ENCODE data around the gene CDH24. TPM values are rescaled to one million over a fixed set of nuclear protein-coding genes. Genes with fewer than 3 reads are reported as not detected.

The CDH24 gene
- total RNA-seq, 1 experiment from 2014 or later, result 9.1 TPM

GRCh38 chr14:23051141-23052057, 5.9 kb downstream of the CDH24 start:
- peaks cover 19% of the 10 kb centered on the region for H3K4me1 ChIP-seq (replicated peaks)
- peaks cover 7% of the 10 kb centered on the region for H3K36me3 ChIP-seq
- H3K27me3 ChIP-seq (replicated peaks), result no peaks in the 10 kb centered on the region
- no peaks in the 10 kb centered on the region for H3K9me3 ChIP-seq (replicated peaks)
- H3K27ac ChIP-seq, result no peak overlapping the region
- no peak overlapping the region for H3K4me3 ChIP-seq
- no peak for DNase-seq (ENCODE audit: low read depth in 1 of 2, low spot score in 2 of 2)

GRCh38 chr14:23049011-23049410, 8.3 kb downstream of the CDH24 start:
- Histone ChIP-seq H3K4me3 (no peak overlapping the region), H3K4me1 (replicated peaks) (peaks cover 20% of the 10 kb centered on the region), H3K36me3 (peaks cover 7% of the 10 kb centered on the region), H3K27ac (no peak overlapping the region), H3K9me3 (replicated peaks) (no peaks in the 10 kb centered on the region), H3K27me3 (replicated peaks) (no peaks in the 10 kb centered on the region)
- no peak for DNase-seq (ENCODE audit: low read depth in 1 of 2, low spot score in 2 of 2)

GRCh38 chr14:23047751-23048693, 9.3 kb downstream of the CDH24 start:
- H3K36me3 ChIP-seq, result peaks cover 7% of the 10 kb centered on the region
- no peak for DNase-seq (ENCODE audit: low read depth in 1 of 2, low spot score in 2 of 2)
- no peak overlapping the region for H3K4me3 ChIP-seq
- H3K27ac ChIP-seq, result no peak overlapping the region
- H3K4me1 ChIP-seq (replicated peaks), result peaks cover 20% of the 10 kb centered on the region
- no peaks in the 10 kb centered on the region for H3K27me3 ChIP-seq (replicated peaks)
- no peaks in the 10 kb centered on the region for H3K9me3 ChIP-seq (replicated peaks)

DNA sequence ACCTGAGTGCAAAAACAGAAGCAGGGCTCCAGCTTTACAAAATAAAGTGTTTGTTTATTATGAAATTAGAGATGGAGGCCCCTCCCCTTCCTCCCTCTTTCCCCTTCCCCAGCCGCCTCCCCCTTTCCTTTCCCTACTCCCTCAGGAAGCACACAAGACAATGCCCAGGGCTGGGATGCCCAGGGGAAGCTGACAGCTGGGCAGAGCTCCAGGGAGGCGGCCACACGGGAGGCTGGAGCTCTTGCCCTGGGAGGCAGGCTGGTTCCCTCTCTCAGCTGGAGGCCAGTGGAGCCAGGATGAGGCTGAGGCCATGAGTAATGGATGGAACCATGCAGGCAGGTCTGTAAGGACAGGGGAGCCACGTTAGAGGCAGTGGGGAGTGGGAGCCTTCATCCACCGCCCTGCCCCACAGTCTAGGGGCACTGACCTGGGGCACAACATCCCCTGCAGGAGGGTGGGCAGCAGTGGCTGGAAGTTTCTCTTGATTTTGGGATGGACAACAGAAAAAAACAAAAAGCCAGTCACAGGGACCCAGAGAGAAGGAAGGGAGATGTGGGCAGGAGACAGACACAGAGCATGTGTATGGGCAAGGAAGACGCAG, 10.2 kb downstream of the CDH24 start:
- no peaks in the 10 kb centered on the region for H3K9me3 ChIP-seq (replicated peaks)
- H3K27ac ChIP-seq, result no peak overlapping the region
- peaks cover 7% of the 10 kb centered on the region; the same call in 1 of the 2 replicates for H3K36me3 ChIP-seq
- peaks cover 21% of the 10 kb centered on the region for H3K4me1 ChIP-seq (replicated peaks)
- H3K4me3 ChIP-seq, result no peak overlapping the region
- peak; percentile 32 to 64 for DNase-seq (ENCODE audit: low read depth in 1 of 2, low spot score in 2 of 2)
- H3K27me3 ChIP-seq (replicated peaks), result no peaks in the 10 kb centered on the region

- no peak overlapping the region for H3K27ac ChIP-seq
Measured at GRCh38 chr14:23045419-23046357, 11.6 kb downstream of the CDH24 start.

DNA sequence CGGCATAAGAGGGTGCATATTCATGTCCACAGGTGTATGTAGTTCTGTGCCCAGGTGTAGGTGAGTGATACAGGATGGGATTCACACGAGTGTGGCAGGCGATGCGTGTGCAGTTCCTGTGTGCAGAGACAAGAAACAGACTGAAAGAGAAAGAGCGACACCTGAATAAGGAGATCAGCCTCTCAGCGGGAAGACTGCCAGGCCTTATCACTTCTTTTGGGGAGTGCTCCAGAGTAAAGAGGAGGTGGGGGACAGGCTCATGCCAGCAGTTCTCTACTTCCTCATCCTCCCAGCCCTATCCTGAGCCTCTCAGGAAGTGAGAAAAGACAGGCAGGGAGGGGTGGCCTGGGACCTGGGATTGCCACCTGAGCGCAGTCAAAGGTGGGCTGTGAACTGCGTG, 12.5 kb downstream of the CDH24 start:
- no peaks in the 10 kb centered on the region for H3K9me3 ChIP-seq (replicated peaks)
- DNase-seq (ENCODE audit: low read depth in 1 of 2, low spot score in 2 of 2), result no peak

More at GRCh38 chr14:23045419-23046357, 11.6 kb downstream of the CDH24 start:
- no peaks in the 10 kb centered on the region for H3K9me3 ChIP-seq (replicated peaks)
- peaks cover 32% of the 10 kb centered on the region for H3K4me1 ChIP-seq (replicated peaks)
- H3K36me3 ChIP-seq, result peaks cover 7% of the 10 kb centered on the region; the same call in 1 of the 2 replicates
- H3K4me3 ChIP-seq, result no peak overlapping the region
- no peaks in the 10 kb centered on the region for H3K27me3 ChIP-seq (replicated peaks)
- no peak for DNase-seq (ENCODE audit: low read depth in 1 of 2, low spot score in 2 of 2)

DNA sequence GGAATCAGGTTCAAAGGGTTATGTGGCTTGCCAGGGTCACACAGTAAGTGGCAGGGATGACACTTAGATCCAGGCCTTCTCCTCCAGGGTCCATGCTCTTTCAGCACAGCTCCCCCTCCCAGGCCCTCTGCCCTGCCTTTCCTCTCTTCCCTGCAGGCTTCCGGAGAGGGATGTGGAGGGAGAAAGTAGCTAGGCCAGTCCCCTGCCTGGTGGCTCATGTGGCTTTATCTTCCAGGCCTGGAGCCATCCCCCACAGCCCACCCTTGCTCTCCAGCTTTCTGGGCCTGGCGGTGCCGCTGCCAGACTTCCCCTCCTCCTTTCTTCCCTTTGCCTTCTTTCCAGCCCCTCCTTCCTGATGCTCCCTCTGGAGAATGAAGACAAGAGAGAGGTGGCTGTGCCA, 13.6 kb downstream of the CDH24 start:
- no peak for DNase-seq (ENCODE audit: low read depth in 1 of 2, low spot score in 2 of 2)
- Histone ChIP-seq H3K27ac (no peak overlapping the region), H3K9me3 (replicated peaks) (no peaks in the 10 kb centered on the region), H3K4me3 (no peak overlapping the region), H3K27me3 (replicated peaks) (no peaks in the 10 kb centered on the region), H3K36me3 (peaks cover 3% of the 10 kb centered on the region; the same call in 1 of the 2 replicates), H3K4me1 (replicated peaks) (peaks cover 32% of the 10 kb centered on the region)

More for the DNA sequence above, 12.5 kb downstream of the CDH24 start:
- Histone ChIP-seq H3K27ac (no peak overlapping the region), H3K27me3 (replicated peaks) (no peaks in the 10 kb centered on the region), H3K36me3 (peaks cover 5% of the 10 kb centered on the region; the same call in 1 of the 2 replicates), H3K4me1 (replicated peaks) (peaks cover 32% of the 10 kb centered on the region), H3K4me3 (no peak overlapping the region)

DNA sequence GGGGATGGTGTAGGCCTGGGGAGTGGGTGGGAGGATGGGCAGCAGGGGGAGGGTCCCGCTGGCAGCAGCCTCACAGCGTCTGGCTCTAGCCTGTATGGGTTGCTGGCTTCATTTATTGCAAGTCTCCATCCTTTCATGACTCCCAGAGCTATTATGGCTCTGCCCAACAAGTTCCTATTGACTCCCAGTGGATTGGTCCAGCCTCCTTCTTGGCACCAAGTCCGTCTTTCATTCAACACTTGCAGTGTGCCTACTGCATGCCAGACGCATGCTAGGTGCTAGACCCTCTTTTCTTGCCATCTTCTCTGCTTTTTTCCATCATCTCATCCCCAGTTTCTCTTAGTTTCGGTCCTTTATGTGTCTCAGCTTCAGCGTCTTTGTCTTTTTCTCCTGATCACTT, 14.2 kb downstream of the CDH24 start:
- Histone ChIP-seq H3K27ac (no peak overlapping the region), H3K9me3 (replicated peaks) (no peaks in the 10 kb centered on the region), H3K4me1 (replicated peaks) (peaks cover 32% of the 10 kb centered on the region), H3K4me3 (no peak overlapping the region), H3K36me3 (peaks cover 3% of the 10 kb centered on the region; the same call in 1 of the 2 replicates), H3K27me3 (replicated peaks) (no peaks in the 10 kb centered on the region)
- DNase-seq (ENCODE audit: low read depth in 1 of 2, low spot score in 2 of 2), result no peak

GRCh38 chr14:23042162-23042965, 15.0 kb downstream of the CDH24 start, which contains the start of gene PSMB11:
Gene PSMB11, plus strand, starts transcription at chr14:23042212. Its CDS starts 14 bp downstream, at chr14:23042226.
- Histone ChIP-seq H3K27me3 (replicated peaks) (no peaks in the 10 kb centered on the region), H3K4me3 (no peak within 1 kb of the TSS), H3K9me3 (replicated peaks) (no peaks in the 10 kb centered on the region), H3K4me1 (replicated peaks) (peaks cover 30% of the 10 kb centered on the region), H3K27ac (no peak within 1 kb of the TSS), H3K36me3 (peaks cover under 1% of the 10 kb centered on the region; the same call in 1 of the 2 replicates)
- DNase-seq (ENCODE audit: low read depth in 1 of 2, low spot score in 2 of 2), result no peak

DNA sequence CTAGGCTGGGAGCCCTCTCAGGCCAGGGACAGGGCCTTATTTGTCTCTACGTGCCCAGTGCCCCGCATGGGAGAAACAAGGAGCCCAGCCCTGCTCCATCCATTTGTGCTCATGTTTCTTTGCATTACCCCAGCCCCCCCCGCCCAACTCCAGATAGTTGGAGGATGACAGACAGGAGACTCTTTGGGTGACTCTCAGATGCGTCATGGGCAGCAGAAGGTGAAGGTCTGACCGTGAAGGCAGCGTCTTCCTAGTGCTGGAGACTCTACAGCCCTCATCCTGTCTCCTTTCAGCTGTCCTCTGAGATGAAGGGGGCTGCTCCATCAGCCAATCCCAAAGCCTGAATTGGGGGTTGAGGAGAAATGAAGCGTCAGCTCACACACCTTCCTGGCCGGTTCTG, 15.6 kb downstream of the CDH24 start:
- H3K27ac ChIP-seq, result no peak overlapping the region
- H3K9me3 ChIP-seq (replicated peaks), result no peaks in the 10 kb centered on the region
- peaks cover 23% of the 10 kb centered on the region for H3K4me1 ChIP-seq (replicated peaks)
- no peak overlapping the region for H3K4me3 ChIP-seq
- DNase-seq (ENCODE audit: low read depth in 1 of 2, low spot score in 2 of 2), result no peak
- H3K36me3 ChIP-seq, result no peaks in the 10 kb centered on the region
- no peaks in the 10 kb centered on the region for H3K27me3 ChIP-seq (replicated peaks)

GRCh38 chr14:23040100-23040499, 17.2 kb downstream of the CDH24 start:
- Histone ChIP-seq H3K4me1 (replicated peaks) (peaks cover 18% of the 10 kb centered on the region), H3K36me3 (no peaks in the 10 kb centered on the region), H3K27me3 (replicated peaks) (no peaks in the 10 kb centered on the region), H3K9me3 (replicated peaks) (no peaks in the 10 kb centered on the region), H3K27ac (no peak overlapping the region), H3K4me3 (no peak overlapping the region)
- DNase-seq (ENCODE audit: low read depth in 1 of 2, low spot score in 2 of 2), result no peak

Measured in SJSA1 (cell line).